ENCODE measurements around the gene MED14.
"Not testable (repeated sequence)": the region's sequence is repeated elsewhere in the genome, so short reads cannot be mapped to it uniquely, and the experiment has no call there.

MED14 gene

DNA sequence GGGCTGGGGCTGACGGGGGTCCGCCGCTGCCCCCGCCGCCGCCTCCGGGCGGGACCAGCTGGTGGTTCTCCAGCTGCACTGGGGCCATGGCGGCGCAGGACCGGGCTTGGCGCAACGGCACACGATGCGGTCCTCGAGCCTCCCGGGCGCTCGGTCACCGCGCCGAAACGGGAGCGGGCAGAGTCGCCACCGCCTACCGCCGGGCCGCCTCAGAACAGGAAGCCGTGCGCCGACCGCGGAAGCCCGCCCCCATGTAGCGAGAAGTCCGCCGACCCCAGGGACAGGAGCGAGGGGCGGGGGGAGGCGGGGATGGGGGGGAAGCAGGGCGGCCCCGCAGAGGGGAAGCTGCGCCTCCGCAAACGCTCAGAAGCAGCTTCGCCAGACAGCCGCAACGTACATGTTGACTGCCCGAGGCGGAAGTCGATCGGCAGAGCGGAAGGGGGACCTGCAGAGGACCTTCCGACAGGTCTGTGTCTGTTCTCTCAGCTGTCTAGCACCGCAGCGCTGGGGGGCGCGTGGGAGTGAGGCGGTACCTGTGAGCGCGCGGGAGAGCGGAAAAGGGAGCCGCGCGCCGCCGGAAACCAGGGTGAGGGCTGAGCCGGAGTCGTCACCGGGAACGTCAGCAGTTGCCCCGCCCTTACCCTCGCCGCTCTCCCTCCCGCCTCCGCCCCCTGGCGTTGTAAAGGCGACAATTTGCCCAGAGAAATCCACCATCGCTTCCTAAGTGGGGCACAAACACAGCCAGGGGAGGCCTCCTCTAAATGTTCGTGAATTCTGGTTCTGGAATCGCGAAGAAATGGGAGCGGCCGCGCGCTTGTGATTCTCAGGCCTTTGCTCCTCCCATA lies at the start of gene MED14:
Gene MED14 (minus strand): TSS at position 218 of the 845 bp plus-strand sequence. CDS start 130 bp downstream, at position 88.
- DNase-seq (ENCODE audit: low read depth): peak; percentile 93

DNA sequence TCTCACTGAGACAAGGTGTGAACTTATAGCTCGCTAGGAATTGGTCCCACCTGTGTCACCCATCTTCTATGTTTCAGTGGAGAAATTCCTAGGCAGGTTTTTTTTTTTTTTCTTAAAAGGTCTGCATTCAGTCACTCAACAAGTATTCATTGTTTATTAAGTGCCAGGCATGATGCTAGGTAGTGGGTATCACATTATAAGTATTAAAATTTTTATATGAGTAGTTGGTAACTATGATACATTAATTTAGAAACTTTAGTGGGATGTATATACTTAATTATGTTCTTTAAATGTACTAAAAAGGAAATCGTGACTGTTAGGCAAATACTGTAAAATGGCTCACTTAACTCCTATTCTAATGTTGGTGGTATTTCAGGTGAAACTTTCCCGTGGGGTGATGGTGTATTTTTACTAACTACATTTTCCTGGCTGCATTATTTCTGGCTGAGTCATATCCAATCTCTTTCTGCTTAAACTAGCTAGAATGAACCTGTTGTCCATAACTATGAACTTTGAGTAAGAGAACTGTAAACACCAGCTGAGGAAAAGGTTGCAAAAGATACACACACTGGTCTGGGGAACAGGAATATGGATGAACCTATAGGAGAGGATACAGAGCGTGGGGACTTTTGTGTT lies 49.3 kb upstream of the MED14 start:
- DNase-seq (ENCODE audit: low read depth): no peak

DNA sequence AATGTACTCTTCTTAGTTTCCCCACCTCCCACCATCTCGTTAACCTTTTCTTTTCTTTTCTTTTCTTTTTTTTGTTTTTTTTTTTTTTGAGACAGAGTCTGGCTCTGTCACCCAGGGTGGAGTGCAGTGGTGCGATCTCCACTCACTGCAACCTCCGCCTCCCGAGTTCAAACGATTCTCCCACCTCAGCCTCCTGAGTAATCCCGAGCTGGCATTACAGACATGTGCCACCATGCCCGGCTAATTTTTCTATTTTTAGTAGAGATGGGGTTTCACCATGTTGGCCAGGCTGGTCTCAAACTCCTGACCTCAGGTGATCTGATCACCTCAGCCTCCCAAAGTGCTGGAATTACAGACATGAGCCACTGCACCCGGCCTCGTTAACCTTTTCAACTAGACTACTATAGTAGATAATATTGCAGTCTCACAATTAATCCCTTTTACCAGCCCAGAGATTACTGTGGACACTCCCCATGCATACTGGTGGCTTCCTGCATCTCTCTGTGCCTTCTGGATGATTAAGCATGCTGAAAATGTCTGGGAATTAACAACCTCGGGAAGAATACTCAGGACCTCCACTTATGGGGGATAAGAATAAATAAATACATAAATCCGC lies 47.4 kb upstream of the MED14 start:
- not testable (repeated sequence) for DNase-seq (ENCODE audit: low read depth)

DNA sequence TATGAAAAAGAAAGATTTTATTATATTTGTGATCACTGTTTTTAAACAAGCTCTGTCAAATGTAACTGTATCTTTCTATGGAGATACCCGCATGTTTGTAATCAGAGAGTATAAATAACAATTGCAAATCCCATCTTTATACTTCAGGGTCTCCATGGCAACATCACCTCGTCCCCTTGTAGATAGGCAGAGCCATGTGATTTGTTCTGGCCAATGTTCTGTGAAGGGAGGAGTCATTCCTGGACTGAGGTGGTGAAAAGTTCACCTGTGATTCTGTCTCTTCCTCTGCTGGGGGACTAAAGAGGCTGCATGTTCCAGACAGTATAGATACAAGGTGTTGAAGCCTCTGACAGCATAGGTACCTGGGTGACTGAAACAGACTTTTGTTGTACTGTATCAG lies 45.6 kb upstream of the MED14 start:
- no peak for DNase-seq (ENCODE audit: low read depth)

DNA sequence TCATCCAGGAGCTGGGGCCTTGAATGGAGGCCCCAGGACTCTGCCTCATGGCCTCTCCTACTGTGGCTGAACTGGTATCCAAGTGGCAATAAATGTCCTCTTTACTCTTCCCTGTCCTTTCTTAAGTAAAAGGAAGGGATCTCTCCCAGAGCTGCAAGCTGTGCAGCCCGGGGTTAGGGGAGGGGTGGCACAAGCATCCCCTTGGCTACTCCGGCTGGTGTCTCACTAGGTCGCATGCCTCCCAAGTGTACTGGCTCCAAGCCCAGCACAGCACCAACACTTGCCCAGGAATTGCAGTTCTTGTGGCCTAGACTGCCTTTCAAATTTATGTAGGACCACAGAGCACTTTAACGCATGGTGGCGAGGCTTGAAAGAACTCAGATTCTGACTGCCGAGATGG lies 44.7 kb upstream of the MED14 start:
- no peak for DNase-seq (ENCODE audit: low read depth)

DNA sequence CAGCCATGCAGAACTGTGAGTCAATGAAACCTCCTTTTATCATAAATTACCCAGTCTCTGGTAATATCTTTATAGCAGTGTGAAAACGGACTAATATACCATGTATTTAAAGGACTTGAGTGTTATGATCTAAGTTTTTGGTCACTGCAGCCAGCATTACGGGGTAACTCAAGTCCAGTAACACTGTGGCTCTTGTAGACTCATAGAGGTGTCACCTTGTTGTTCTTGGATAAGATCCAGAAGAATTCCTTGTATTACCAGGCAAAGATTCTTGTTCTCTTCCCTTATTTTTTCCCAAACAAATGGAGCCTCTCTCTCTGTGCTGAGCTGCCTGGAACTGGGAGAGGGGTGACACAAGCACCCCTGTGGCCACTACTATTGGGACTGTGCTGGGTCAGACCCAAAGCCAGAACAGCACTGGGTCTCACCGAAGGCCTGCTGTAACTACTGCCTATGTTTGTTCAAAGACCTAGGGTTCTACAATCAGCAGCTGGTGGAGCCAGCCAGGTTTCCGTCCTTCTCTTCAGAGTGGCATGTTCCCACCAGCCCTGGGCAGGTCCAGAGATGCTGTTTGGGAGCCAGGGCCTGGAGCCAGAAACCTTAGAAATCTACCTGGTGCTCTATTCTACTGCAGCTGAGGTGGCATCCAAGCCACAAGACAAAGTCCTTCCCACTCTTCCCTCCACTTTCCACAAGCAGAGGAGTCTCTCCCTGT lies 43.7 kb upstream of the MED14 start:
- DNase-seq (ENCODE audit: low read depth): no peak

DNA sequence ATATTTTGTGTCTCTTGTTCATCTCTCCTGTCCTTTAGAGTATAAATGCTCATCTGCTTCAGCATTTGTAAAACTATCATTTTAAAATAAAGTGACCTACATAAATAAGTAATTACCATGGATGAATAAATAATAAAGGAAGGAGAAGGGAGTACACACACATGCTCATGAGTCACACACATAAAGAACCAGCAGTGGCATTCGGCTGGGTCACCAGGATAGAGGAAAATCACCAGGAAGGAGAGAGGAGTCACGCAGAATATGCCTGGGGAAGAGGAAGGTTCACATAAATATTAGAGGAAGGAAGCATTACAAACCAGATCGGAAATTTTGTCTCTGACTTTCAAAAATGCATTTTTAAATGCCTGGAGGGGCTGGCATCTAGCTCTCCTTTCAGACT lies 38.5 kb upstream of the MED14 start:
- no peak for DNase-seq (ENCODE audit: low read depth)

DNA sequence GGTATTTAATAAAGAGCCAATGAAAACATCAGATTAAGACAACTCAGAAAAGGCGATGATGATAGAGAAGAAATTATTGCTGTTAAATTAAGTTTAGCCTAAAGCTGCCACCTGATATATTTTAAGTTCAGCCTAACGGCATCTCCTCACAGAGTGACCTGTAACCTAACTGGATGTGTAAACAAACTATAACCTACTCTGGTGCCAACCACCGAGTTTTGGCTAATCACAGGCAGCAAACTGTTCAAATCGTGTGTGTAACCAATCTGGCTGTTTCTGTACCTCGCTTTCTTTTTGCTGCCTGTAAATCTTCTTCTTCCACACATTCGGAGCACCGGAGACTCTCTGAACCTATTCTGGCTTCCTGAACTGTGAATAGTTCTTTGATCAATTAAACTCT lies 37.8 kb upstream of the MED14 start:
- no peak for DNase-seq (ENCODE audit: low read depth)

DNA sequence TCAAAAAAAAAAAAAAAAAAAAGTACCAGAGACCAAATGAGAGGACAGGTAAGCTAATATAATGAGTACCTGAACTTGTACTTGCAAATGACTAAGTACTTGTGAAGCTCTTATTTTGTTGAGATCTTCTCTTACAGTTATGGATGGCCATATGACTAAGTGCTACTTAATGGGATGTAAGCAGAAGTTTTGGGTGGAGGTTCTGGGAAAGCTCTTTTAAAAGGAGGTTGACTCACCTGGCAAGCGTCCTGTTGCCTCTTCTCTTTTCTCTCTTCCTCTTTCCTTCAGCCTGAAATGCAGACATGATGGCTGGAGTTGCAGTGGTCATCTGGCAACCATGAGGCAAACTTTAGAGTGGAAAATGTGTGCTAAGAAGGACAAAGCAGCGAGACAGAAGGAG lies 36.9 kb upstream of the MED14 start:
- DNase-seq (ENCODE audit: low read depth): no peak

DNA sequence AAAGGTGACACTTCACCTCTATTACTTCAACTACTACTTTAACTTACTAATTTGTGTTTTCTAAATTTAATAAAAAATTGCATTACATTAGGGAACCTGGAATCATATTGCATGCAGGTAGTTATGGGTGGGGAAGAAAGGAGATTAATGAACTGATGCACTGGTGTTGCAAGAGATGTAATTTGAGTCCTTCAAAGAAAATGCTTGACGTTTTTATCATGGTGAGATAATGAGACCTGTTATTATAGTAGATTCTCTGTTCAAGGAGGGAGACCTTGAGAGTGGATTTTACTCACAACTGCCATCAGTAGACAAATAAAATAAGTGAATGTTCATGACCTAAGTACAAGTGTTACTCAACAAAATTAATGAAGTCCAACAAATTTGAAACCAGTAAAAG lies 26.4 kb upstream of the MED14 start:
- no peak for DNase-seq (ENCODE audit: low read depth)

DNA sequence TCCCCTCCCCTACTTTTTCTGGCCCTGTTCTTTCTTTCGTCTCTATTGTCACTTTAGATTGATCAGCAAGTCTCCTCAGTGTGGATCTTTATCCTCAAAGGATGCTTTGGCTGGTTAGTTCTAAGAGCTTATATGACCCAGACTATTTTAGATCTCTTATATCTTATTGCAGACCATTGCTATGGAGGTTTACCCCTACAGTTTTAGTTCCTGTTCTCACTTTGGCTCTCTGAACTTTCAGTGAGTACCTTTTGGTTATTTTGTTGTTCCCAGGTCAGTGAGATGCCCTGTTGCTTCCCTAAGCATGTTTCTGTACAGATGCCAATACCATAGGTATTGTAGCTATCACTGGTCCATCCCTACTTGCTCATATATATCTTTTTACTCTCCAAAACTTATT lies 24.0 kb upstream of the MED14 start:
- DNase-seq (ENCODE audit: low read depth): no peak

DNA sequence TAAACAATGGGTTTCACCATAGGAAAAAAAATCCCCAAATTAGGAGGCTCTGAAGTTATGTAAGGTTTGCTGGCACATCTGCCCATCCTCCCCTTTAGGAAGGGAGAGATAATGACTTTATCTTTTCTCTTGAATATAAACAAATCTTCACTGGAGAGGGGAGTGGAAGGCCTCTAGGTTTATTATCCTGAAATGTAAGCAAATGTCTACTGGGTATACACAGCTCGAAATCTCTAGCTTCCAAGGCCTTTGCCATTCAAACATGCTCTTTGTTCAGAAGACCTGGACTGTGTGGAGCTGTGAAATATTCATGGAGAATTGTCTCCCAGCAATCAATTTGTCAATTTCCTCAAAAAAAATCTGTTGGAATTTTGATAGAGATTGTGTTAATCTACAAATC lies 21.7 kb upstream of the MED14 start:
- no peak for DNase-seq (ENCODE audit: low read depth)

DNA sequence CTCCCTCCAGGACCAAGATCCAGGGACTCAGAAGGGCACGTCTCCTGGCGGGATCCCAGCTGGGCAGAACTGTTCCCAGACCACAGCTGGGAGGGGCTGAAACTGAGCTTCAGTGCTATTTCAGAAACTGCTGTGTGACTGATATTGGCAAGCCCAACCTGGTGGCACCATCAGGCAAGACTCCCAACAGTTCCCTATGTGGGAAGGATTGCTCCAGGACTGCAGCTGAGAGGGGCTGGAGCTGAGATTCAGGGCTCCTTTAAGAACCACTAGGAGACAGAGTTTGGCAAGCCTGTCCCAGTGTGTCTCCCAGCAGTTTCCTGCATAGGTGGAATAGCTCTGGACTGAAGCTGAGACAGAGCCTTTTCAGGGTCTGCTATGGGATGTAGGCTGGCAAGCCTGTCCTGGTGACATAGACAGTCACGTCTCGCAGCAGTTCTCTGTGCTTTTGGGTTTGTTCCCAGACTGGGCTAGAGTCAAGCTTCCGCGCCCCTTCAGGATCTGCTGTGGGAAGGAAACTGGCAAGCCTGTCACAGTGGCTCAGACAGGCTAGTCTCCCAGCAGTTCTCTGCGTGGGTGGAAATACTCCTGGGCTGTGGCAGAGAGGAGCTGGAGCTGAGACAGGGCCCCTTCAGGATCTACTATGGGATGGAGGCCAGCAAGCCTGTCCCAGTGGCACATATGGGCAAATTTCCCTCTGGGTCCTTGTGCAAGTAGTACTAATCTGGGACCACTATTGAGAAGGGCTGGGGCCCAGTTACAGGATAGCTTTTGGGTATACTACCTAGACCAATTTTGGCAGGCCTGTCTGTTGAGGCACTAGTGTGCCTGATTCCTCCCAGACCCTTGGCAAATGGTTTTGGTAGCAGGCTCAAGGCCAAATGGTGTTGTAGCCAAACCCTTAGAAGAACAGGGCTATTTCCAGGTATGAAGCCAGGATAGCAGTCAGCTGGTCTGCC lies 20.2 kb upstream of the MED14 start:
- DNase-seq (ENCODE audit: low read depth): no peak

DNA sequence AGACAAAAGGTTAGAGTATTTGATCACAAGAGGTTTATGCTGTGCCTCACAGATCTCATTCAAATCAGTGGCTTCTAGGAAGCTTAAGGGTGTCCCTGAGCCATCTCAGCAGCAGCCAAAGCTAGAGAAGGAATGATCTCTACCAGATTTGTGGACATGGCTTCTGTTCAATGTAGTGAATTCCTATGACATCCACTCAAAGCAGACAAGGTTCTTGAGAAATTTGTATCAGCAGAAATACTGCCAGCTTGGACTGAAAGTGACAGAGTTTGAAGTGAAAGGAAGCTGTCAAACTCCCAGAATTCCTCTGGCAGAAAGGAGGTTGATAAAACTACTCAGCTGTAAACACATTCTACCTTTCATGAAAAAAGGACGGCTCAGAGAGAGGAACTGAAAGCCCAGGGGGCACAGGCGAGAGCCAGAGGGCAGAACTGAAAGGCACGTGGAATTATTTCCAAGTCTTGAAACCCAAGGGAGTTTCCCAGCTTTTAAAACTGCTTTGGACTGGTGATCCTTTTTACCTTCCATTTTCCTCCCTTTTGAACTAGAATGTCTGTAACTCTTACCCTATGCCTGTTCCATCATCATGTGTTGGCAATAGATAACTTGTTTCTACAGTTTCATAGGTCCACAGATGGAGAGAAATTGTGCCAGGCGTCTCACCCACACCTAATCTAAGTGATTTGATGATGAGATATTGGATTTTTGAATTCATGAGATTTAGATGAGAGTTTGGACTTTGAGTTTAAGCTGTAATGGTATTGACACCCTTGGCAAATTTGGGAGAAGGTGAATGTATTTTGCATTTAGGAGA lies 14.5 kb upstream of the MED14 start:
- DNase-seq (ENCODE audit: low read depth): no peak

DNA sequence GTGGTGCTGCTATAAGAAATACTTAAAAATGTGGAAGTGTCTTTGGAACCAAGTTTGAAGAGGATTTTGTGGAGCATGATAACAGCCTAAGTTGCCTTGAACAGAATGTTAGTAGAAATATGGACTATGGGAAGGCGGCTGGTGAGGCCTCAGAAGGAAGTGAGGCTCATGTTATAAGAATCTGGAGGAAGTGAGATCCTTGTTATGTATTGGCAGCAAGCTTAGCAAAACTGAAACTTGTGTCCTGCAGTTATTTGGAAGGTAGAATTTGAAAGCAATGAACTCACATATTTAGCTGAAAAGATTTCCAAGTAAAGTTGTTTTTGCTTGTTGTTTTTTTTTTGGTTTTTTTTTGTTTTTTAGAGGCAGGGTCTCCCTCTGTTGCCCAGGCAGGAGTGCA lies 13.6 kb upstream of the MED14 start:
- no peak for DNase-seq (ENCODE audit: low read depth)

DNA sequence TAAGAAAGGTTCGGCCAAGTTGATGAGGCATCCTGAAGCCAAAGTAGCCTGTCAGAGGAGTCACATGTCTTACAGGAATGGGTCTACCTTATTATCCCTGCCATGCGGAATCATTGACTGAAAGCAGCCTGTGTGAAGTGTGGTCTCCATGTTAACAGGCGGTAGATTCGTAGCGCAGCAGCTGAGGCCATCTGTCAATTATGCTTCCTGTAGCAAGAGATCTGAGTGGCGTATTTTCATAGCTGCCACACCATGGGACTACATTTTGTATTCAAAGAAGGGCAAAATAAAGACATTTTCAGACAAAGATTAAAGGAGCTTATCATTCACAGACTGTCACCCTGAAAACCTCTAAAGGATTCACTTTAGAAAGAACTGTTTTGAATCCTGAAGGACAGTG lies 11.2 kb upstream of the MED14 start:
- DNase-seq (ENCODE audit: low read depth): no peak

DNA sequence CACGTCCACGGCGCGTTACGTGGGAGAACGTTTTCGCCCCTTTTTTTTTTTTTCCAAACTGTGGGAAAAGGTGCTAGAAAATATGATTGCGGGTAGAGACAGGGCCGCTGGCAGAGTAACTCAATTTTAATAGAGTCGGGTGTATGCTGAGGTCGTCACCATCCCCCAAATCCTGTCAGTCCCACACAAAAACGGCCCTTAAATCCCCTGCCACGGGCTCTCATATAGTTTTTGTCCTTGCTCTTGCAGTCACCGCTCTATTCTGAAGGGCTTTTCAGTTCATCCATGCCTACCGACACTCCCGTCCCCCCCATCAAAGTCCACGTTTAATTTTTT lies 796 bp upstream of the MED14 start:
- DNase-seq (ENCODE audit: low read depth): no peak

DNA sequence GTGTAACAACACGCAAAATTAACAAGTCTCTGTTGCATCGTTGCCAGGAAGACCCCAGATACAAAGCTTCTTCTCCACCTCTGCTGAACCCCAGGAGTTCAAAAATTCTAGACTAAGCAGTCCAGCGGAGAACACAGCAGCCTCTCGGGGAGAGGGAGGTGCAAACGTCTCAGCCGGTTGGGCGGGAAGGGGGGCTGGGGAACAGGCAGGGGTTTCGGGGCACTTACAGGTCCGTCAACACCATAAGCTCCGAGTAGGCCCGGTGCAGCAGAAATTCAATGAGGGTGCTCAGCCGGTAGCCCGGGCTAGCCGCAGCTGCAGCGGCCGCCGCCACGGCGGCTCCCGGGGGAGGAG lies 394 bp downstream of the MED14 start:
- no peak for DNase-seq (ENCODE audit: low read depth)

DNA sequence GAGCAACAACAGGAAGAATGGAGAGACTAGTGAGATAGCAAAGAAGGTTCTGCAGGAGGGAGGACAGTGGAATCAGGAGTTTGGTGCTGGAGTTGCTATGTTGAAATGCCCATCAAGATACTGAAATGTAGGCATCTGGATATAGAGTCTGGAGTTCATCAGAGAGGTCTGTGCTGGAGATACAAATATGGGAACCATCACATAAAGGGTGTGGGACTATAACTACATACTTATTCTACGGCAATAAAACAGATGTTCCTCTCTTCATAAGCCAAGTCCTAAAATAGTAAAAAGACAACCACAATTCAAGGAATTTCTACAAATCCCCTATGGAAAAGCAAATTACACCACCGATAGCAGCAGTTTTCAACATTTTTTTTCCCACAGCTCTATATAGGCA lies 1.6 kb downstream of the MED14 start:
- no peak for DNase-seq (ENCODE audit: low read depth)

DNA sequence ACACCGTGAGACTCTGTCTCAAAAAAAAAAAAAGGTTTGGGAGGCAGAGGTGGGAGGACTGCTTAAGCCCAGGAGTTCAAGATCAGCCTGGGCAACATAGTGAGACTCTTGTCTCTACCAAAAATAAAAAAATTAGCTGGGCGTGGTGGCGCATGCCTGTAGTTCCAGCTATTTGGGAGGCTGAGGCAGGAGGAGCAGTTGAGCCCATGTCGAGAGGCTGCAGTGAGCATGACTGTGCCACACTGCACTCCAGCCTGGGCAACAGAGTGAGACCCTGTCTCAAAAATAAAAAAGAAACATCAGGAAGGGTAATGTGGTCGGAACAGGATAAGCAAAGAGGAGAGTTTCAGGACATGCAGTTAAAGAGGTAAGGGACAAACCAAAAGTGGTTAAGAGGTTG lies 2.8 kb downstream of the MED14 start:
- not testable (repeated sequence) for DNase-seq (ENCODE audit: low read depth)
